ENCODE data around the gene LIME1. TPM values are rescaled to one million over a fixed set of nuclear protein-coding genes. Genes with fewer than 3 reads are reported as not detected.

LIME1 gene
- total RNA-seq, 1 experiment from 2014 or later = 25.8 TPM

- Mint-ChIP-seq H3K27ac (ENCODE audit: unreplicated experiment) (peak overlapping the region; percentile 83), H3K4me3 (ENCODE audit: low read depth, unreplicated experiment) (peak overlapping the region; percentile 19), H3K4me1 (ENCODE audit: low read depth, unreplicated experiment) (peaks cover 42% of the 10 kb centered on the region), H3K36me3 (ENCODE audit: insufficient read depth, unreplicated experiment) (peaks cover 100% of the 10 kb centered on the region), H3K27me3 (ENCODE audit: unreplicated experiment) (no peaks in the 10 kb centered on the region), H3K9me3 (ENCODE audit: low read depth, unreplicated experiment) (no peaks in the 10 kb centered on the region)
- no TSS peak for BruUV-seq (replicated peaks)
- TF ChIP-seq CTCF (IDR thresholded peaks at IDR 0.05; ENCODE audit: unreplicated experiment) = no peak
- intact Hi-C loops (cut with micrococcal nuclease; ENCODE audit: unreplicated experiment) = no loop called here
- CTCF ChIA-PET = interaction anchor here (0.5 to 1.8 kb wide), 3 partner anchors 30 to 152 kb away, joined by 4 to 6 read pairs (median 4); partner anchors contain the start of gene PTK6
- no peak for DNase-seq
These were observed 47.1 kb upstream of the LIME1 start for GRCh38 chr20:63689046-63690002.

GRCh38 chr20:63690003-63690897 is 46.2 kb upstream of the LIME1 start:
- Mint-ChIP-seq H3K4me3 (ENCODE audit: low read depth, unreplicated experiment) (peak overlapping the region; percentile 19), H3K36me3 (ENCODE audit: insufficient read depth, unreplicated experiment) (peaks cover 96% of the 10 kb centered on the region), H3K9me3 (ENCODE audit: low read depth, unreplicated experiment) (no peaks in the 10 kb centered on the region), H3K27me3 (ENCODE audit: unreplicated experiment) (no peaks in the 10 kb centered on the region), H3K4me1 (ENCODE audit: low read depth, unreplicated experiment) (peaks cover 33% of the 10 kb centered on the region), H3K27ac (ENCODE audit: unreplicated experiment) (peak overlapping the region; percentile 83)
- DNase-seq = no peak
- intact Hi-C loops (cut with micrococcal nuclease; ENCODE audit: unreplicated experiment) = no loop called here
- CTCF ChIA-PET = interaction anchor here (0.7 kb wide), 1 partner anchor 152 kb away, joined by 3 read pairs; no protein-coding TSS in a partner anchor
- no TSS peak for BruUV-seq (replicated peaks)
- no peak for TF ChIP-seq CTCF (IDR thresholded peaks at IDR 0.05; ENCODE audit: unreplicated experiment)

- Mint-ChIP-seq H3K4me1 (ENCODE audit: low read depth, unreplicated experiment) (peaks cover 25% of the 10 kb centered on the region), H3K4me3 (ENCODE audit: low read depth, unreplicated experiment) (peak overlapping the region; percentile 20), H3K27ac (ENCODE audit: unreplicated experiment) (peak overlapping the region; percentile 83), H3K9me3 (ENCODE audit: low read depth, unreplicated experiment) (no peaks in the 10 kb centered on the region), H3K36me3 (ENCODE audit: insufficient read depth, unreplicated experiment) (peaks cover 96% of the 10 kb centered on the region), H3K27me3 (ENCODE audit: unreplicated experiment) (no peaks in the 10 kb centered on the region)
- DNase-seq = no peak
- TF ChIP-seq CTCF (IDR thresholded peaks at IDR 0.05; ENCODE audit: unreplicated experiment) = no peak
- intact Hi-C loops (cut with micrococcal nuclease; ENCODE audit: unreplicated experiment) = no loop called here
- CTCF ChIA-PET = interaction anchor here (2.1 kb wide), 2 partner anchors 9 to 153 kb away, joined by 8 to 11 read pairs; partner anchors contain the start of gene PTK6
- BruUV-seq (replicated peaks) = no TSS peak
These were observed 45.4 kb upstream of the LIME1 start for GRCh38 chr20:63690898-63691710.

Measured in Calu3 (cell line).